ENCODE measurements around the gene ADGRL2. TPM values are rescaled to one million over a fixed set of nuclear protein-coding genes. Genes with fewer than 3 reads are reported as not detected.
"Not testable (repeated sequence)": the region's sequence is repeated elsewhere in the genome, so short reads cannot be mapped to it uniquely, and the experiment has no call there.

The ADGRL2 gene
- total RNA-seq, 2 donors from 2014 or later, result not detected

GRCh38 chr1:81874940-81875339, 74.2 kb downstream of the ADGRL2 start:
- Mint-ChIP-seq H3K4me1 (no peaks in the 10 kb centered on the region), H3K4me3 (no peak overlapping the region), H3K27ac (no peak overlapping the region), H3K36me3 (ENCODE audit: low read depth) (no peaks in the 10 kb centered on the region), H3K27me3 (no peaks in the 10 kb centered on the region)
- ATAC-seq (no peak), DNase-seq (no peak)
- no peaks in the 10 kb centered on the region for H3K9me3 ChIP-seq (ENCODE audit: control insufficient read depth, low read length, poor library complexity, severe bottlenecking)

GRCh38 chr1:81876901-81877733, 76.4 kb downstream of the ADGRL2 start:
- no peak overlapping the region for H3K27ac Mint-ChIP-seq

GRCh38 chr1:81877940-81878339, 77.2 kb downstream of the ADGRL2 start:
- no peak overlapping the region for H3K27ac Mint-ChIP-seq
- no peak for DNase-seq
- H3K4me3 Mint-ChIP-seq, result no peak overlapping the region
- no peaks in the 10 kb centered on the region for H3K9me3 ChIP-seq (ENCODE audit: control insufficient read depth, low read length, poor library complexity, severe bottlenecking)
- no peak for ATAC-seq
- H3K4me1 Mint-ChIP-seq, result no peaks in the 10 kb centered on the region
- H3K27me3 Mint-ChIP-seq, result no peaks in the 10 kb centered on the region
- no peaks in the 10 kb centered on the region for H3K36me3 Mint-ChIP-seq (ENCODE audit: low read depth)

More at GRCh38 chr1:81876901-81877733, 76.4 kb downstream of the ADGRL2 start:
- Mint-ChIP-seq H3K36me3 (ENCODE audit: low read depth) (no peaks in the 10 kb centered on the region), H3K4me1 (no peaks in the 10 kb centered on the region), H3K27me3 (no peaks in the 10 kb centered on the region), H3K4me3 (no peak overlapping the region)
- DNase-seq (no peak), ATAC-seq (no peak)
- no peaks in the 10 kb centered on the region for H3K9me3 ChIP-seq (ENCODE audit: control insufficient read depth, low read length, poor library complexity, severe bottlenecking)

GRCh38 chr1:81878538-81878937, 77.8 kb downstream of the ADGRL2 start:
- Mint-ChIP-seq H3K27me3 (no peaks in the 10 kb centered on the region), H3K4me1 (no peaks in the 10 kb centered on the region), H3K36me3 (ENCODE audit: low read depth) (no peaks in the 10 kb centered on the region), H3K4me3 (no peak overlapping the region), H3K27ac (no peak overlapping the region)
- DNase-seq, result no peak
- no peak for ATAC-seq
- H3K9me3 ChIP-seq (ENCODE audit: control insufficient read depth, low read length, poor library complexity, severe bottlenecking), result no peaks in the 10 kb centered on the region

- H3K9me3 ChIP-seq (ENCODE audit: control insufficient read depth, low read length, poor library complexity, severe bottlenecking), result no peaks in the 10 kb centered on the region
- Mint-ChIP-seq H3K4me1 (no peaks in the 10 kb centered on the region), H3K27ac (no peak overlapping the region), H3K4me3 (no peak overlapping the region), H3K36me3 (ENCODE audit: low read depth) (no peaks in the 10 kb centered on the region), H3K27me3 (no peaks in the 10 kb centered on the region)
- no peak for DNase-seq
- no peak for ATAC-seq
Observed at GRCh38 chr1:81880781-81881180, 80.0 kb downstream of the ADGRL2 start.

GRCh38 chr1:81885291-81885690, 84.6 kb downstream of the ADGRL2 start:
- H3K27ac Mint-ChIP-seq, result no peak overlapping the region
- no peak for ATAC-seq
- no peaks in the 10 kb centered on the region for H3K27me3 Mint-ChIP-seq

GRCh38 chr1:81886292-81886691, 85.6 kb downstream of the ADGRL2 start:
- H3K4me1 Mint-ChIP-seq; H3K36me3 Mint-ChIP-seq (ENCODE audit: low read depth); H3K9me3 ChIP-seq (ENCODE audit: control insufficient read depth, low read length, poor library complexity, severe bottlenecking); H3K4me3 Mint-ChIP-seq; H3K27ac Mint-ChIP-seq; DNase-seq; ATAC-seq; H3K27me3 Mint-ChIP-seq: not testable (repeated sequence)

More at GRCh38 chr1:81885291-81885690, 84.6 kb downstream of the ADGRL2 start:
- Mint-ChIP-seq H3K4me3 (no peak overlapping the region), H3K4me1 (no peaks in the 10 kb centered on the region), H3K36me3 (ENCODE audit: low read depth) (no peaks in the 10 kb centered on the region)
- no peak for DNase-seq
- no peaks in the 10 kb centered on the region for H3K9me3 ChIP-seq (ENCODE audit: control insufficient read depth, low read length, poor library complexity, severe bottlenecking)

GRCh38 chr1:81887421-81888144, 86.8 kb downstream of the ADGRL2 start:
- H3K4me3 Mint-ChIP-seq, result no peak overlapping the region
- H3K4me1 Mint-ChIP-seq, result no peaks in the 10 kb centered on the region
- DNase-seq (no peak), ATAC-seq (no peak)
- H3K27ac Mint-ChIP-seq, result no peak overlapping the region
- H3K9me3 ChIP-seq (ENCODE audit: control insufficient read depth, low read length, poor library complexity, severe bottlenecking), result no peaks in the 10 kb centered on the region
- H3K27me3 Mint-ChIP-seq, result no peaks in the 10 kb centered on the region
- no peaks in the 10 kb centered on the region for H3K36me3 Mint-ChIP-seq (ENCODE audit: low read depth)

GRCh38 chr1:81889166-81889565, 88.4 kb downstream of the ADGRL2 start:
- Mint-ChIP-seq H3K4me3 (no peak overlapping the region), H3K27ac (no peak overlapping the region), H3K36me3 (ENCODE audit: low read depth) (no peaks in the 10 kb centered on the region), H3K27me3 (no peaks in the 10 kb centered on the region), H3K4me1 (no peaks in the 10 kb centered on the region)
- H3K9me3 ChIP-seq (ENCODE audit: control insufficient read depth, low read length, poor library complexity, severe bottlenecking), result no peaks in the 10 kb centered on the region
- no peak for ATAC-seq
- DNase-seq, result no peak

- H3K36me3 Mint-ChIP-seq (ENCODE audit: low read depth), result no peaks in the 10 kb centered on the region
- no peaks in the 10 kb centered on the region for H3K4me1 Mint-ChIP-seq
- no peaks in the 10 kb centered on the region for H3K27me3 Mint-ChIP-seq
- no peak overlapping the region for H3K27ac Mint-ChIP-seq
- no peak overlapping the region for H3K4me3 Mint-ChIP-seq
- no peak for ATAC-seq
- DNase-seq, result no peak
- H3K9me3 ChIP-seq (ENCODE audit: control insufficient read depth, low read length, poor library complexity, severe bottlenecking), result no peaks in the 10 kb centered on the region
Observed at GRCh38 chr1:81894867-81895266, 94.1 kb downstream of the ADGRL2 start.

- ATAC-seq (no peak), DNase-seq (no peak)
- Mint-ChIP-seq H3K27me3 (no peaks in the 10 kb centered on the region), H3K4me1 (no peaks in the 10 kb centered on the region), H3K4me3 (no peak overlapping the region), H3K36me3 (ENCODE audit: low read depth) (no peaks in the 10 kb centered on the region), H3K27ac (no peak overlapping the region)
- no peaks in the 10 kb centered on the region for H3K9me3 ChIP-seq (ENCODE audit: control insufficient read depth, low read length, poor library complexity, severe bottlenecking)
Observed at GRCh38 chr1:81899214-81899821, 98.6 kb downstream of the ADGRL2 start.

GRCh38 chr1:81907575-81907974, 106.8 kb downstream of the ADGRL2 start:
- no peaks in the 10 kb centered on the region for H3K36me3 Mint-ChIP-seq (ENCODE audit: low read depth)
- H3K27ac Mint-ChIP-seq, result no peak overlapping the region
- H3K27me3 Mint-ChIP-seq, result no peaks in the 10 kb centered on the region
- H3K4me3 Mint-ChIP-seq, result no peak overlapping the region
- ATAC-seq (no peak), DNase-seq (no peak)
- H3K4me1 Mint-ChIP-seq, result no peaks in the 10 kb centered on the region
- H3K9me3 ChIP-seq (ENCODE audit: control insufficient read depth, low read length, poor library complexity, severe bottlenecking), result no peaks in the 10 kb centered on the region

- H3K36me3 Mint-ChIP-seq (ENCODE audit: low read depth), result no peaks in the 10 kb centered on the region
Observed at GRCh38 chr1:81912383-81912782, 111.6 kb downstream of the ADGRL2 start.

More at GRCh38 chr1:81912383-81912782, 111.6 kb downstream of the ADGRL2 start:
- H3K27me3 Mint-ChIP-seq, result no peaks in the 10 kb centered on the region
- ATAC-seq (no peak), DNase-seq (no peak)
- no peak overlapping the region for H3K27ac Mint-ChIP-seq
- H3K4me1 Mint-ChIP-seq, result no peaks in the 10 kb centered on the region
- H3K9me3 ChIP-seq (ENCODE audit: control insufficient read depth, low read length, poor library complexity, severe bottlenecking), result no peaks in the 10 kb centered on the region
- no peak overlapping the region for H3K4me3 Mint-ChIP-seq

All from T-helper 17 cell (primary cell).